Fibroblast of lung (primary cell): Measurements from ENCODE around the gene CEACAM18. TPM values are rescaled to one million over a fixed set of nuclear protein-coding genes. Genes with fewer than 3 reads are reported as not detected.

Experiments
- DNase-seq, 2 donors: peaks; one replicate each; pipeline versions ENCODE4 v3.0.0 to v3.0.0-alpha.2; 2010; ENCODE audit warnings: low read depth in 2 of 2
- H2AFZ ChIP-seq: 2 replicates; pipeline ENCODE4 v1.5.1; 2012; ENCODE audit warnings: low read length, control low read depth, inconsistent platforms
- H3K27ac ChIP-seq: 2 replicates; pipeline ENCODE4 v1.5.1; 2011; ENCODE audit warnings: low read length, control low read depth; ENCODE audit not compliant: insufficient read depth
- H3K27me3 ChIP-seq: 2 replicates; pipeline ENCODE4 v1.5.1; 2011; ENCODE audit warnings: mild to moderate bottlenecking, low read length; ENCODE audit not compliant: control insufficient read depth, insufficient read depth
- H3K36me3 ChIP-seq: 2 replicates; pipeline ENCODE4 v1.5.1; 2011; ENCODE audit warnings: low read length; ENCODE audit not compliant: control insufficient read depth, insufficient read depth
- H3K4me1 ChIP-seq: 2 replicates; pipeline ENCODE4 v1.5.1; 2011; ENCODE audit warnings: low read length; ENCODE audit not compliant: control insufficient read depth, insufficient read depth; ENCODE audit errors: extremely low read depth
- H3K4me2 ChIP-seq: 2 replicates; pipeline ENCODE4 v1.5.1; 2011; ENCODE audit warnings: low read length, control low read depth; ENCODE audit not compliant: insufficient read depth; ENCODE audit errors: extremely low read depth
- H3K4me3 ChIP-seq, 4 experiments: fragments of 200-600 bp in 1 of 4; sonication (generic) in 1 of 4; replicated peaks in 1 of 4; 2 replicates each; pipeline ENCODE4 v1.5.1; 2011 to 2016; ENCODE audit warnings: low read length in 4 of 4, low read depth in 3 of 4, mild to moderate bottlenecking in 3 of 4, control low read depth in 2 of 4, inconsistent platforms in 1 of 4, mixed read lengths in 1 of 4; ENCODE audit not compliant: insufficient read depth in 1 of 4; ENCODE audit errors: control extremely low read depth in 1 of 4
- H3K79me2 ChIP-seq: 2 replicates; pipeline ENCODE4 v1.5.1; 2012; ENCODE audit warnings: mild to moderate bottlenecking, low read length, inconsistent platforms; ENCODE audit not compliant: control insufficient read depth, insufficient read depth
- H3K9ac ChIP-seq: 2 replicates; pipeline ENCODE4 v1.5.1; 2011; ENCODE audit warnings: mild to moderate bottlenecking, low read length, control low read depth; ENCODE audit not compliant: insufficient read depth
- H3K9me3 ChIP-seq: 2 replicates; pipeline ENCODE4 v1.5.1; 2012; ENCODE audit warnings: low read depth, low read length; ENCODE audit not compliant: control insufficient read depth, insufficient read depth
- H4K20me1 ChIP-seq: 2 replicates; pipeline ENCODE4 v1.5.1; 2011; ENCODE audit warnings: low read length; ENCODE audit not compliant: control insufficient read depth, insufficient read depth; ENCODE audit errors: extremely low read depth
- CTCF ChIP-seq, 2 donors: IDR thresholded peaks in 1 of 2; conservative IDR thresholded peaks in 1 of 2; 1 replicate in 1 of 2; 2 replicates in 1 of 2; pipeline ENCODE4 v1.5.1; 2011 to 2012; ENCODE audit warnings: low read length in 2 of 2, control low read depth in 1 of 2, inconsistent platforms in 1 of 2, low read depth in 1 of 2, mild to moderate bottlenecking in 1 of 2
- EZH2 ChIP-seq: IDR thresholded peaks from 2 replicates; pipeline ENCODE4 v1.5.1; 2012; ENCODE audit warnings: low read length, control low read depth, mild to moderate bottlenecking; ENCODE audit errors: missing control alignments
- polyA plus RNA-seq, 2 donors: library from polyadenylated mRNA; depleted of rRNA in 1 of 2; stranded (reverse) in 1 of 2; unstranded in 1 of 2; fragments of >200 nt; gene quantifications; 2 replicates each; pipeline ENCODE4 v1.2.1, GENCODE V29; 2011 to 2012; ENCODE audit warnings: missing spikeins in 1 of 2
- total RNA-seq: library from RNA; depleted of rRNA; stranded (reverse); fragments of >200 nt; gene quantifications from 2 replicates; pipeline ENCODE4 v1.2.1, GENCODE V29; 2014

Gene CEACAM18
- total and polyA plus RNA-seq, 2 donors (not counting 1 experiment from before 2014, with no cell fraction given), result not detected

GRCh38 chr19:51448011-51448410, 30.3 kb upstream of the CEACAM18 start:
- Histone ChIP-seq H3K4me1 (no peaks in the 10 kb centered on the region), H3K4me3 (no peak overlapping the region), H3K4me2 (no peak overlapping the region), H3K36me3 (no peaks in the 10 kb centered on the region), H4K20me1 (no peaks in the 10 kb centered on the region), H3K9me3 (no peaks in the 10 kb centered on the region), H3K9ac (no peak overlapping the region), H3K79me2 (no peaks in the 10 kb centered on the region), H3K27ac (no peak overlapping the region), H3K27me3 (no peaks in the 10 kb centered on the region), H2AFZ (no peak overlapping the region)
- TF ChIP-seq CTCF (conservative IDR thresholded peaks at IDR 0.05 in 1 of 2, IDR thresholded peaks at IDR 0.05 in 1 of 2; ENCODE audit: low read depth in 1 of 2, low read length in 2 of 2) (no peak), EZH2 (no peak)
- DNase-seq, result no peak

GRCh38 chr19:51448411-51449016, 29.8 kb upstream of the CEACAM18 start:
- Histone ChIP-seq H3K9ac (no peak overlapping the region), H3K4me3 (no peak overlapping the region), H3K27me3 (no peaks in the 10 kb centered on the region), H3K4me1 (no peaks in the 10 kb centered on the region), H3K9me3 (no peaks in the 10 kb centered on the region), H3K79me2 (no peaks in the 10 kb centered on the region), H3K36me3 (no peaks in the 10 kb centered on the region), H3K27ac (no peak overlapping the region), H3K4me2 (no peak overlapping the region), H2AFZ (no peak overlapping the region), H4K20me1 (no peaks in the 10 kb centered on the region)
- no peak for TF ChIP-seq EZH2
- no peak for TF ChIP-seq CTCF (conservative IDR thresholded peaks at IDR 0.05 in 1 of 2, IDR thresholded peaks at IDR 0.05 in 1 of 2; ENCODE audit: low read depth in 1 of 2, low read length in 2 of 2)
- DNase-seq, result no peak

- TF ChIP-seq CTCF (conservative IDR thresholded peaks at IDR 0.05 in 1 of 2, IDR thresholded peaks at IDR 0.05 in 1 of 2; ENCODE audit: low read depth in 1 of 2, low read length in 2 of 2) (no peak), EZH2 (no peak)
- no peaks in the 10 kb centered on the region for H3K79me2 ChIP-seq
- H3K9ac ChIP-seq, result no peak overlapping the region
- H4K20me1 ChIP-seq, result no peaks in the 10 kb centered on the region
- H2AFZ ChIP-seq, result no peak overlapping the region
- no peaks in the 10 kb centered on the region for H3K4me1 ChIP-seq
- H3K27me3 ChIP-seq, result no peaks in the 10 kb centered on the region
- H3K4me3 ChIP-seq, result no peak overlapping the region
- no peaks in the 10 kb centered on the region for H3K36me3 ChIP-seq
- no peaks in the 10 kb centered on the region for H3K9me3 ChIP-seq
- DNase-seq, result no peak
- H3K4me2 ChIP-seq, result no peak overlapping the region
- no peak overlapping the region for H3K27ac ChIP-seq
Measured at GRCh38 chr19:51450730-51451307, 27.5 kb upstream of the CEACAM18 start.
